Amniotic epithelial cell (primary cell): ENCODE data around the gene CAST.

Source experiments
- DNase-seq: peaks from one replicate; pipeline ENCODE4 v3.0.0-alpha.2; 2010; ENCODE audit warnings: low read depth

The CAST gene

DNA sequence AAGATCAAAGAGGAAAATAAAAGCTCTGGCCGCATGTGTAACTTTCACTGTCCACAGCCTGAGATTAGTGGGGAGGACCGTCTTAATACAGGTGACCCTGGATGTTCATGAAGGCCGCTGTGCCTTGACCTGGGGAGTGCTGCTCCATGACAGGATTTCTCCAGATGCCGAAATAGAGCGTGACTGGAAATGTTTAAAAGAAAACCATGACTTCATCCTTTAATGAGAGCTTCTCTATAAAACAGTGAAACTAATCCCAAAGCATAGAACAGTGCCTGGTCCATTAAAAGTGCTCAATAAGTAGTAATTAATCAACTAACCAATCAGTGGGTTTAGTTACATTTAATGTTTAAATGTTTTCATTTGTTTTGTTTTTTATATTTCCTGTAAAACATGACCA, 82.8 kb downstream of the CAST start:
- DNase-seq = no peak

GRCh38 chr5:96745844-96746531, 83.8 kb downstream of the CAST start:
- DNase-seq = peak; percentile 13

GRCh38 chr5:96747720-96748119, 85.5 kb downstream of the CAST start:
- DNase-seq = peak; percentile 16

DNA sequence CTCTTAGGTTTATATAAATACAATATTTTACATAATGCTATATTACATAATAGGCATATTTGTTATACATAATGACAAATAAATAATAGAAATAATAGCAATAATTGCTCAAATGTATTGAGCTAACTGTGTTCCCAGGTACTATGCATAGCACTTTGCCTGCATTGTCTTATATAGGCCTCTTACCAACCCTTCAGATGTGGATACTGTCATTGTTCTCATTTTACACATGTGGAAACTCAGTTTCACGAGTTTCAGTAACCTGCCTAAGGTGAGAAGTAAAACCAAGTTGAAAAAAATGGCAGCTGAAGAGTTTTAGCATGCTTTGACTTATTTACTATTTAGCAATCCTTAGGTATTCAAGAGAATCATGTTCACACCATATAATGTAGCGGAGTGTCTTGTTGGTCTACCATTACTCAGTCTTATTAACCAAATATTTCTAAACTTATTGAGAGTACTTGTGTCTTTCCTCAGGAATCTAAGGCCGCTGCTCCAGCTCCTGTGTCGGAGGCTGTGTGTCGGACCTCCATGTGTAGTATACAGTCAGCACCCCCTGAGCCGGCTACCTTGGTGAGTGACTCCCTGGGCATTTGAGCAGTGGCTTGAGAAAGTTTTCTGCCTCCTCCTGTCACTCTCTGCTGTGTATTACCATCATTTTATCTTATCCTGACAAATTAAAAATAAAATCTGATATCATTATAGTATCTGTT, 88.1 kb downstream of the CAST start:
- DNase-seq = no peak

- no peak for DNase-seq
Observed at GRCh38 chr5:96751203-96752169, 89.3 kb downstream of the CAST start.

DNA sequence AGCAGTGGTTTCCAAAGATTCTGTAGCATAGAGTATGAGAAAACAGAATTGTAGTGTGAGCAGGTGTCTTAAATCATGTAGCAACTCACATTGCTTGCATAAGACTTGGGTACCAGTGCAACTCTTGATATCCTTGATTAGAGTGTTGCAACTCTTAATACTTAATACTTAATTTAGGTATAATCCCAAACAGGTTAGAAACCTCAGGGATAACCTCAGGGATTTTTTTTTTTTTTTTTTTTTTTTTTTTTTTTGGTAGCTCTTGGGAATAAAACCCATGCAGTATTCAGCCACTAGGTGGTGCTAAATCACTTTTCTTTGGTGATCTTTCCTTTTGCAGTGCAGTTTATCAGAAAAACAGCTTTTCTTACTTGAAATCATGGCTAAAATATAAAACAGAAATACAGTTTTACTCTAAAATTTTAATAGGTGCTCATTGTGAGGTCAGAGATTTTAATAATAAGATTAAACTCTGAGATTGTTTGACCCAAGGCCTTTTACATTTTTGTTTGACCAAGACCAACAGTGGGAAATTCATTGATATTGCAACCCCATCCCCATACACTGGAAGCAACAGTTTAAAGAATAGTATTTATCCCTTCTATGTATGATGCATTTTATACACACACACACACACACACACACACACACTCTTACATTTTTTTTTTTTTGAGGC, 90.3 kb downstream of the CAST start:
- peak; percentile 66 for DNase-seq

DNA sequence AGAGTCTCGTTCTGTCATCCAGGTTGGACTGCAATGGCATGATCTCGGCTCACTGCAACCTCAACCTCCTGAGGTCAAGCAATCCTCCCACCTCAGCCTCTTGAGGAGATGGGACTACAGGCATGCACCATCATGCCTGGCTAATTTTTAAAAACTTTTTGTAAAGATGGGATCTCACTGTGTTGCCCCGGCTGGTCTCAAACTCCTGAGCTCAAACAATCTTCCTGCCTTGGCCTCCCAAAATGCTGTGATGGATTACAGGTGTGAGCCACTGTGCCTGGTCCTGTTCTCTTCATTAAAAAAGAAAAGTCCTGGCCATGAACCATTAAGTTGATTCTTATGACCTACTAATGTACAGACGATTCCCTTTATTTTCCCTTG, 90.8 kb downstream of the CAST start:
- DNase-seq = no peak

DNA sequence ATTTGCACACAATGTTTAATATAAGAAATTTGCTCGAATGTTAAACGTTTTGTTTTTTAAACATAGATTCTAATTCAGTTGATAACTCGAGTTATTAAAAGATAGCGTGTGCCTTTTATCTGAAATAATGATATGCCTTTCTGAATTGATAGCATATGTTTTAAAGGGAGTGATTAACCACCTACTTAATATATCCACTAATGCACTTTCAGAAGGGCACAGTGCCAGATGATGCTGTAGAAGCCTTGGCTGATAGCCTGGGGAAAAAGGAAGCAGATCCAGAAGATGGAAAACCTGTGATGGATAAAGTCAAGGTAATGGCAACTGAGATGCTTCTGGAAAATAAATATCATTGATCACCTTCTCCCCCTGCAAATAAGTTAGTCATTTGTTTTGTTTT, 91.7 kb downstream of the CAST start:
- DNase-seq = no peak

- no peak for DNase-seq
Observed at GRCh38 chr5:96755851-96756250, 93.7 kb downstream of the CAST start.

DNA sequence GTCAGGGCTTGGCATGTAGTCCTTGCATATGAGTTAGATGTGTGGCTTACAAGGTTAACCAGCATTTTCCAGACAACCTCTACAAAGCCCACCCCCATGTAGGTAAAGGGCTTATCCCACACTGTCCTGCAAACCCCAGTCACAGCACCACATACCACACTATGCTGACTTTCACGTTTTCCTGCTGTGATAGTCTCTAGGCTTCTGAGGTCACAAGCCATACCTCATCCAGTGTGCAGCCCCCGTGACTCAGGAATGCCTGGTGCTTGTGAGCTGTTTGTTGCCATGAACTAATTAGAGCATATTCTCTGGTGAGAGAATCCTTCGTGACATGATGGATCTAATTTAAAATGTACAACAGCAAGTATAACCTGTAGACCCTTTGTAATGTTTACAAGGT, 94.8 kb downstream of the CAST start:
- DNase-seq = peak; percentile 9

GRCh38 chr5:96758621-96759020, 96.4 kb downstream of the CAST start:
- DNase-seq = peak; percentile 73

GRCh38 chr5:96761618-96762017, 99.4 kb downstream of the CAST start:
- DNase-seq = peak; percentile 15

DNA sequence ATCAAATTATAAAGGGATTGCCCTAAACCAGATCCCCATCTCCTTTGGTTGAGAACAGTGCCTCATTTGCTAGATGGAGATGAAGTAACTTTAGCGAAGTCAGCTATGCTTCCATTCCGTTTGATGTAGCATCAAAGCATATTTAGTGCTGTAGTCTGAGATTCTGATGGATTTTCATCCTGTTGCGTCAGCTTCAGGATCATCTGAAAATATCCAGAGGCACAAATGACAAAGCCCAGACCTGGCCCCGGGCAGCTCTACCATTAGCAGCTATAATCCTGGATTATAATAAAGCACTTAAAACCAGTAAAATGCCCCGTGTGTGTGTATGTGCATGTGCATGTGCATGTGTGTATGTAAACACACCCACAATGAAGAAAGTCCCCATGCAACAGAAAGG, 100.8 kb downstream of the CAST start:
- peak; percentile 81 for DNase-seq

- no peak for DNase-seq
Observed at GRCh38 chr5:96765043-96765442, 102.9 kb downstream of the CAST start.

- DNase-seq = no peak
Observed at GRCh38 chr5:96768708-96769251, 106.6 kb downstream of the CAST start.

GRCh38 chr5:96771395-96771794, 109.2 kb downstream of the CAST start:
- no peak for DNase-seq

- DNase-seq = no peak
Observed at GRCh38 chr5:96772111-96772510, 109.9 kb downstream of the CAST start.

DNA sequence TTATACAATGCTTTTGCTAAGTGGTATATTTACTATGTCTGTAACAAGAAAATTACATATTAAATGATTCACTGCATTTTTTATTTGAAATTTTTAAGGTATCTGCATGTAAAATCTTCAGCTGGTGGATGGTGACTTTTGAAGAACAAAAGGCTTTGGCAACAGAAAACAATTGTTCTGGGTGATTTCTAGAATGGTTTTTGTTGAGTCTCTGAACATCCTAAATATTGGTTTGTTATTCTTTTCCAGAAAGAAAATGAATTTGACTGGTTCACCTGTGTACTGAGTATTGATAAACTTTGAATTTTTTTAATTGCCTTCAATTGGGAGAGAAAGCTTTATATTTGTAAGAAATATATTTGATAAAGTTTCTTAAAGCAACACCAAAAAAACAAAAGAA, 110.4 kb downstream of the CAST start:
- DNase-seq = no peak

DNA sequence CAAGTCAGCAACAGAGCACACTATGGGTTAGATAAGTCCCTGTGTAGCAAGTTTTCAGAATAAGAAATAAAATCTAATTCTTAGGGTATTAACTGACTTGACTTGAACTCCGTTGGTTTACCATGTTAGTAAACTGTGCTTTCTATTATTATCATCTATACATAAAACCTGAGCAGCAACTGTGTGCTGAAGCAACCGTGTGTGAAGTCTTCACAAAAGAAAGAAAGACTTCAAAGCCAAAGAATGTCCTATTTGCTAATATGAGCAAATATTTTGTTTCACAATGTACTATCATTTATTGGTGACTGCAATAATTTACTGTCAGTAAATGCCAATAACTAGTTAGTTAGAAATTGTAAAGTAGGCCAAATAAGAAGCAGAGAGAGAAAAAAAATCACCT, 112.9 kb downstream of the CAST start:
- DNase-seq = no peak

DNA sequence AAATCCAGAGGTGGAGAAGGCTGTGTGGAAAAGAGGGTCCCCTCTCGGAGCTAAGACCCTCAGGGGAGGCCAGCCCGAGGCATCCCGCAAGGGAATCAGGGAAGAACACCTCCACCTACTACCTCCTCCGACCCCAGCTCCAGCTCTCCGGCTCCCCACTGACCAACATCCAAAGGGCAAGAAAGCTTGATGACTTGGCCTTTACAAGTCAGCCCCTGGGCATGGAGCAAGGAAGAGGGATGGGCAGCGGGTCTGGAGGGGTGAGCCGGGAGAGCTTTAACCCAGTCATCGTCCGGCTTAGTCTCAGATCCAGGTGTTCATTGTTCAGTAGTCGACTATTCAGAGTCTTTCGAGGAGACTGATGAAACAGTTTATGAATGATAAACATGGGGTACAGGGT, 113.5 kb downstream of the CAST start:
- no peak for DNase-seq

GRCh38 chr5:96776621-96777020, 114.4 kb downstream of the CAST start:
- no peak for DNase-seq

DNA sequence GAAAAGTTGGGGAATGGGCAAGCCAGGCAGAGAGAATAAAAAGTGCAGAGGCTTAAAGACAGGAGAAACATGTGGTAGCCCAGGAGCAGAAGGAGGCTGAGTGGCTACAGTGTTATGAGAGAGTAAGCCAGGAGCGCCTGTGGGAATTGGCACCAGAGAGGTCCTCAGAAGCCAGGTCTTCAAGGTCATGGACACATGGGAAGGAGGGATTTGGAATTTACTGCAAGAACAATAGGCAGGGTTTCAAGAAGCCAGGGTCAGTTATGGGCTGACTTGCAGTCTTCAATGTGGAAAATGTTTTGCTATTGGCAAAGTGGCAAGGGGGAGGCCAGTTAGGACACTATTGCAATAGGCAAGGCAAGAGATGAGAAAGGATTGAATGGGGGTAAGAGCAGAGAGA, 116.2 kb downstream of the CAST start:
- no peak for DNase-seq
